A673 (cell line): Measurements from ENCODE around the gene CYBA.

Experiments used
- EZH2 ChIP-seq: fragments of 200-600 bp; sonication (generic); IDR thresholded peaks from 2 replicates; pipeline ENCODE4 v1.6.1; 2017; ENCODE audit warnings: borderline replicate concordance, low read depth, mild to moderate bottlenecking, mixed read lengths, antibody characterized with exemption, low read length; ENCODE audit not compliant: poor library complexity, severe bottlenecking
- TF ChIP-seq, protein P1 (sequence below): fragments of 300-800, 200-600 bp; sonication (generic); conservative IDR thresholded peaks from 2 replicates; pipeline ENCODE4 v1.5.1; 2017; ENCODE audit warnings: low read depth, mild to moderate bottlenecking, antibody characterized with exemption, low read length, moderate library complexity, mixed read lengths

DNA sequence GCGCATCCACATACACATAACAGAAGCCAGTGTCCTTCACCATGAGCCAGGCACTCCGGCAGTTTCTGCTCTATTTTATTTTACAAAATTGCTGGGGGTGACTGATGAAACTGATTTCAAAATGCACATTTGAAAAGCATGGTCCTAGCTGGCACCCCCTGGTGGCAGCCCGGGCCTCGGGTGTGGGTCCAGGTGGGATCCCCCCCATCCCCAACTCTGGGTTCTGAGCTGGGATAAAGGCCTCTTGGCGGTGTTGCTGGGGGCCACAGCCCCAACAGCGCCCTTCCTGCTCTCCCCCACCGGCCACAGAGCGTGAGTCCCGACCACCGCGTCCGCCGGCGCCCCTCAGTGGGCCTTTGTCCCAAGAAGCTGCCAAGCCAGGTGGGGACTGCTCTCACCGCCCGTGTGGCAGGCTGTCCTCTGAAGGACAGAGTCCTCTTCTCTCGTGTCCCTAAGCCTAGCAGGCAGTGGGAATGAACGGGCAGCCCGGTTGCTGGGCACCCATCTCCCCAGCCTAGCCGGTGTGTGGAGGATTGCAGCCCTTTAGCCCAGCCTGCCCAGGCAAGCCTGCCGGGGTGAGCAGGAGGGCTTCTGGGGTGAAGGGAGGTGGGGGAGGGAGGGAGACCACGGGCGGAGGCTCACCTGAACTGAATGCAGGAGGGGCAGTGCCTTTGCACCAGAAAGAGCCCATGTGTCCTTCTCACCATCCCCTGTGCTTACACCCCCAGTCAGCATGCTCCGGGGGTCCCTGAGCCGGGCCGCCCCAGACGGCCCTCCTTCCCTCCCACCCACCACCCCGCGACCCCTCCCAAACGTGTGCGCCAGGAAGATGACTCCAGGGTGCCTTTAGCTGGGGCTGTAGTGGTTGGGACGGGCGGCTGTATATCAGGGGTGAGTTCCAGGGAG is 34.6 kb upstream of the CYBA start:
- TF ChIP-seq, protein P1, sequence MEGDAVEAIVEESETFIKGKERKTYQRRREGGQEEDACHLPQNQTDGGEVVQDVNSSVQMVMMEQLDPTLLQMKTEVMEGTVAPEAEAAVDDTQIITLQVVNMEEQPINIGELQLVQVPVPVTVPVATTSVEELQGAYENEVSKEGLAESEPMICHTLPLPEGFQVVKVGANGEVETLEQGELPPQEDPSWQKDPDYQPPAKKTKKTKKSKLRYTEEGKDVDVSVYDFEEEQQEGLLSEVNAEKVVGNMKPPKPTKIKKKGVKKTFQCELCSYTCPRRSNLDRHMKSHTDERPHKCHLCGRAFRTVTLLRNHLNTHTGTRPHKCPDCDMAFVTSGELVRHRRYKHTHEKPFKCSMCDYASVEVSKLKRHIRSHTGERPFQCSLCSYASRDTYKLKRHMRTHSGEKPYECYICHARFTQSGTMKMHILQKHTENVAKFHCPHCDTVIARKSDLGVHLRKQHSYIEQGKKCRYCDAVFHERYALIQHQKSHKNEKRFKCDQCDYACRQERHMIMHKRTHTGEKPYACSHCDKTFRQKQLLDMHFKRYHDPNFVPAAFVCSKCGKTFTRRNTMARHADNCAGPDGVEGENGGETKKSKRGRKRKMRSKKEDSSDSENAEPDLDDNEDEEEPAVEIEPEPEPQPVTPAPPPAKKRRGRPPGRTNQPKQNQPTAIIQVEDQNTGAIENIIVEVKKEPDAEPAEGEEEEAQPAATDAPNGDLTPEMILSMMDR = peak; percentile 65
- no peak for TF ChIP-seq EZH2
